PC-3 (cell line): ENCODE data around the gene TUBB8. TPM values are rescaled to one million over a fixed set of nuclear protein-coding genes. Genes with fewer than 3 reads are reported as not detected.

ENCODE experiments used
- ATAC-seq: fragments of 200-7000 bp; cut with Tn5 transposase; 2 replicates; pipeline ENCODE4 v1.9.1; 2020; ENCODE audit warnings: mild to moderate bottlenecking, moderate library complexity
- Bru-seq: library from RNA; stranded (reverse); fragments of 400-500 nt; gene quantifications from one replicate; lab custom pipeline; 2021; lab: Mats Ljungman, UMichigan
- BruChase-seq, 2 experiments: library from RNA; stranded (reverse); fragments of 400-500 nt; gene quantifications; one replicate each; lab custom pipeline; 2021; lab: Mats Ljungman, UMichigan
- BruUV-seq: library from RNA; stranded (reverse); fragments of 400-500 nt; replicated peaks from 2 replicates; lab custom pipeline; 2021; lab: Mats Ljungman, UMichigan
- CTCF ChIA-PET: fragments of 300-600 bp; sonication (Branson Sonifier 250); formaldehyde crosslinking; loops from one replicate; lab custom pipeline; 2022; ENCODE audit warnings: antibody characterized with exemption; lab: Charles Lee
- POLR2A ChIA-PET: fragments of 300-600 bp; sonication (Branson Sonifier 250); formaldehyde crosslinking; loops from one replicate; lab custom pipeline; 2022; ENCODE audit warnings: antibody characterized with exemption; ENCODE audit not compliant: unreplicated experiment; lab: Charles Lee
- DNase-seq: peaks from one replicate; pipeline ENCODE4 v3.0.0-alpha.2; 2015
- H2AFZ ChIP-seq: fragments of 300-600 bp; sonication (generic); 2 replicates; pipeline ENCODE4 v1.6.0; 2016; ENCODE audit warnings: antibody characterized with exemption, low read length
- H3F3A ChIP-seq: fragments of 300-600 bp; sonication (generic); one replicate; pipeline ENCODE4 v1.6.0; 2017; ENCODE audit warnings: antibody characterized with exemption, low read length, control low read depth, mild to moderate bottlenecking; ENCODE audit not compliant: unreplicated experiment
- H3K27ac ChIP-seq: fragments of 300-600 bp; sonication (generic); 2 replicates; pipeline ENCODE4 v1.5.1; 2016; ENCODE audit warnings: mild to moderate bottlenecking, low read length
- H3K27me3 ChIP-seq: fragments of 300-600 bp; sonication (generic); 2 replicates; pipeline ENCODE4 v1.6.1; 2016; ENCODE audit warnings: low read length, mixed read lengths
- H3K36me3 ChIP-seq: fragments of 300-600 bp; sonication (generic); 2 replicates; pipeline ENCODE4 v1.6.1; 2016; ENCODE audit warnings: low read depth, mixed run types, low read length, mixed read lengths
- H3K4me1 ChIP-seq: fragments of 300-600 bp; sonication (generic); 2 replicates; pipeline ENCODE4 v1.5.1; 2016; ENCODE audit warnings: low read length; ENCODE audit not compliant: insufficient read depth
- H3K4me2 ChIP-seq: fragments of 300-600 bp; sonication (generic); 2 replicates; pipeline ENCODE4 v1.6.0; 2016; ENCODE audit warnings: low read length
- H3K4me3 ChIP-seq: fragments of 300-600 bp; sonication (generic); 2 replicates; pipeline ENCODE4 v1.5.1; 2016; ENCODE audit warnings: mild to moderate bottlenecking, low read length, mixed read lengths
- H3K79me2 ChIP-seq: fragments of 300-600 bp; sonication (generic); 2 replicates; pipeline ENCODE4 v1.6.1; 2017; ENCODE audit warnings: low read length, mixed read lengths
- H3K9ac ChIP-seq: fragments of 300-600 bp; sonication (generic); 2 replicates; pipeline ENCODE4 v1.6.0; 2016; ENCODE audit warnings: mild to moderate bottlenecking, low read length
- H3K9me2 ChIP-seq: fragments of 300-600 bp; sonication (generic); replicated peaks from 2 replicates; pipeline ENCODE4 v1.6.1; 2016; ENCODE audit warnings: mixed run types, low read length, mixed read lengths
- H3K9me3 ChIP-seq: fragments of 300-600 bp; sonication (generic); 2 replicates; pipeline ENCODE4 v1.6.1; 2016; ENCODE audit warnings: low read length, mixed read lengths
- H4K20me1 ChIP-seq: fragments of 300-600 bp; sonication (generic); 2 replicates; pipeline ENCODE4 v1.6.1; 2016; ENCODE audit warnings: low read length, mixed read lengths
- CTCF ChIP-seq: fragments of 300-600 bp; sonication (generic); conservative IDR thresholded peaks from 2 replicates; pipeline ENCODE4 v1.5.1; 2017; ENCODE audit warnings: antibody characterized with exemption, low read depth, mild to moderate bottlenecking, low read length
- EZH2 ChIP-seq: fragments of 300-600 bp; sonication (generic); IDR thresholded peaks from one replicate; pipeline ENCODE4 v1.6.1; 2017; ENCODE audit warnings: antibody characterized with exemption, mild to moderate bottlenecking, low read length; ENCODE audit not compliant: unreplicated experiment
- EZH2phosphoT487 ChIP-seq: fragments of 300-600 bp; sonication (generic); IDR thresholded peaks from 2 replicates; pipeline ENCODE4 v1.6.1; 2018; ENCODE audit warnings: mild to moderate bottlenecking, antibody characterized with exemption, low read length, borderline replicate concordance
- intact Hi-C: fragments of 100-400 bp; cut with micrococcal nuclease; formaldehyde crosslinking; loops from 2 replicates; pipeline ENCODE4 v1.9.0; 2023
- long read RNA-seq: library from polyadenylated mRNA; unstranded; transcript quantifications from one replicate; pipeline ENCODE4 v2.0.0, GENCODE V29; 2021; ENCODE audit not compliant: unreplicated experiment
- total RNA-seq: library from RNA; depleted of rRNA; stranded (reverse); fragments of >200 nt; gene quantifications from 2 replicates; pipeline ENCODE4 v1.2.3, GENCODE V29; 2014; rRNA removed

TUBB8 gene
- total RNA-seq, result not detected in 2 replicates
- percentile 17 among the genes with signal in this experiment for Bru-seq, nascent RNA
- percentile 18 among the genes with signal in this experiment for BruChase-seq, experiment 1, labeled RNA remaining after a 6-hour chase
- percentile 21 among the genes with signal in this experiment for BruChase-seq, experiment 2, labeled RNA remaining after a 2-hour chase
- long read RNA-seq, result 0 reads

DNA sequence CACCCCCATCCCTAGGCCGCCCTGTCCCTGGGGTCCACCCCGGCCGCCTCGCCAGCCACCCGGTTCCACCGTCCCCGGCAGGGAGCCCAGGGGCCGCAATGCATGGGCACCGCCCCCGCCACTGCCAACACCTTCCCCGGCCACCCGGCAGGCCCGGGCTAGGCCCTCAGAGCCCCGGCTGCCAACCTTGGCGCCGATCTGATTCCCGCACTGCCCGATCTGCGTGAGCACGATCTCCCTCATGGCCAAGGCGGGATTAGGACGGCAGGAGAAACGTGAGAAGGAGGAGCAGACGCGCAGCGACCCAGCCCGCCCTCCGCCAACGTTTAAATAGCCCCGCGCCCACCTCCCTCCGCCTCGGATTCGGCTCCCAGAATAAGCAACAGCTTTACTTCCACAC, at the start of gene TUBB8:
TSS of gene TUBB8 (minus strand) at position 301 of the 400 bp plus-strand sequence. CDS start at position 243, 58 bp downstream.
- POLR2A ChIA-PET, result no interaction called here
- DNase-seq, result no peak
- no peaks in the 10 kb centered on the region for H3F3A ChIP-seq

GRCh38 chr10:96466-96865, 47.4 kb upstream of the TUBB8 start:
- Histone ChIP-seq H3K4me1 (peaks cover 7% of the 10 kb centered on the region), H3K9ac (no peak overlapping the region), H3F3A (no peaks in the 10 kb centered on the region), H3K27ac (no peak overlapping the region), H4K20me1 (no peaks in the 10 kb centered on the region), H3K79me2 (no peaks in the 10 kb centered on the region), H3K9me2 (no peaks in the 10 kb centered on the region), H2AFZ (no peak overlapping the region), H3K9me3 (no peaks in the 10 kb centered on the region), H3K4me3 (no peak overlapping the region), H3K27me3 (no peaks in the 10 kb centered on the region), H3K36me3 (no peaks in the 10 kb centered on the region), H3K4me2 (no peak overlapping the region)
- intact Hi-C loops, result no loop called here
- TF ChIP-seq CTCF (no peak), EZH2 (no peak), EZH2phosphoT487 (no peak)
- ATAC-seq (no peak), DNase-seq (no peak)
- POLR2A ChIA-PET, result no interaction called here
- CTCF ChIA-PET, result no interaction called here
- BruUV-seq, result no TSS peak

More for the DNA sequence above, at the start of gene TUBB8:
- no peaks in the 10 kb centered on the region for H3K4me1 ChIP-seq
- no peak within 1 kb of the TSS for H3K27ac ChIP-seq
- no peaks in the 10 kb centered on the region for H3K27me3 ChIP-seq
- BruUV-seq, result no TSS peak
- H3K9me2 ChIP-seq, result no peaks in the 10 kb centered on the region
- intact Hi-C loops, result no loop called here
- no peak within 1 kb of the TSS for H3K9ac ChIP-seq
- TF ChIP-seq CTCF (no peak), EZH2 (no peak), EZH2phosphoT487 (no peak)
- H3K9me3 ChIP-seq, result no peaks in the 10 kb centered on the region
- CTCF ChIA-PET, result no interaction called here
- no peak for ATAC-seq
- H4K20me1 ChIP-seq, result no peaks in the 10 kb centered on the region
- H2AFZ ChIP-seq, result no peak within 1 kb of the TSS
- H3K4me3 ChIP-seq, result no peak within 1 kb of the TSS
- H3K36me3 ChIP-seq, result no peaks in the 10 kb centered on the region
- no peaks in the 10 kb centered on the region for H3K79me2 ChIP-seq
- no peak within 1 kb of the TSS for H3K4me2 ChIP-seq

GRCh38 chr10:95356-96115, 46.4 kb upstream of the TUBB8 start:
- DNase-seq (no peak), ATAC-seq (no peak)
- Histone ChIP-seq H3K9me2 (no peaks in the 10 kb centered on the region), H3K4me3 (no peak overlapping the region), H4K20me1 (no peaks in the 10 kb centered on the region), H3K79me2 (no peaks in the 10 kb centered on the region), H3F3A (no peaks in the 10 kb centered on the region), H3K4me1 (peaks cover 7% of the 10 kb centered on the region), H3K9ac (no peak overlapping the region), H3K36me3 (no peaks in the 10 kb centered on the region), H3K9me3 (no peaks in the 10 kb centered on the region), H3K27ac (no peak overlapping the region), H2AFZ (no peak overlapping the region), H3K4me2 (no peak overlapping the region), H3K27me3 (no peaks in the 10 kb centered on the region)
- ChIA-PET CTCF (no interaction called here), POLR2A (no interaction called here)
- intact Hi-C loops, result no loop called here
- TF ChIP-seq EZH2phosphoT487 (no peak), CTCF (no peak), EZH2 (no peak)
- no TSS peak for BruUV-seq
